HT1080 (cell line): ENCODE data around the gene ANKDD1A. TPM values are rescaled to one million over a fixed set of nuclear protein-coding genes. Genes with fewer than 3 reads are reported as not detected.

Experiments
- DNase-seq: peaks from one replicate; pipeline ENCODE4 v3.0.0-alpha.2; 2015; ENCODE audit warnings: low read depth
- polyA plus RNA-seq, 2 experiments: library from polyadenylated mRNA; depleted of rRNA; stranded (reverse); fragments of >200 nt; gene quantifications; 2 replicates each; pipeline ENCODE4 v1.2.3, GENCODE V29; 2015
- total RNA-seq: library from RNA; depleted of rRNA; stranded (reverse); fragments of >200 nt; shearing (Covaris generic); gene quantifications from 2 replicates; pipeline ENCODE4 v1.2.3, GENCODE V29; 2014; rRNA removed

The ANKDD1A gene
- total RNA-seq = 1.4 and 2.0 TPM in 2 replicates
- 2.9 and 3.7 TPM in 2 replicates for polyA plus RNA-seq (2015; cell fraction: cytosol; rRNA removed)
- 4.0 and 8.4 TPM in 2 replicates for polyA plus RNA-seq (2015; cell fraction: nucleus; rRNA removed)

- peak; percentile 56 for DNase-seq
Observed at GRCh38 chr15:64911311-64912186, at the start of gene ANKDD1A. Gene ANKDD1A, plus strand, starts transcription at chr15:64911902. Its CDS starts 29 bp downstream, at chr15:64911931.

DNA sequence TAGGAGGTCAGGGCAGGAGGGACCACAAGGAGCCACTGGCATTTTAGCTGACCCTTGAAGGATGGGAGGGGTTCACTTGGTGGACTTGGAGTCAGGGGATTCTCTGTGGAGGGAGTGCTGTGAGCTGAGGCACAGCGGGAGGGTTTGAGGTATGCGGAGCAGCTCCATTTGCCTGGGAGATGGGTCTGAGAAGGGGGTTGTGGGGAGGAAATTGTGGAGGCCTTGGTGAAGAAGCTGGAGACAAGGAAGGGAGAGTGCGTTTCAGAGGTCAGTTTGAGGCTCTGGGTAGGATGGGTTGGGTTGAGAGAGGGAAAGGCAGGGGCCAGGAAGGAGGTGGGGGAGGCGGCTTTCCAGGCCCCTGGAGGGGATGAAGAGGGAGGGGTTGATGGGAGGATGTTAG, 49.7 kb upstream of the ANKDD1A start:
- no peak for DNase-seq

- DNase-seq = no peak
Observed at GRCh38 chr15:64862408-64862807, 49.3 kb upstream of the ANKDD1A start.

DNA sequence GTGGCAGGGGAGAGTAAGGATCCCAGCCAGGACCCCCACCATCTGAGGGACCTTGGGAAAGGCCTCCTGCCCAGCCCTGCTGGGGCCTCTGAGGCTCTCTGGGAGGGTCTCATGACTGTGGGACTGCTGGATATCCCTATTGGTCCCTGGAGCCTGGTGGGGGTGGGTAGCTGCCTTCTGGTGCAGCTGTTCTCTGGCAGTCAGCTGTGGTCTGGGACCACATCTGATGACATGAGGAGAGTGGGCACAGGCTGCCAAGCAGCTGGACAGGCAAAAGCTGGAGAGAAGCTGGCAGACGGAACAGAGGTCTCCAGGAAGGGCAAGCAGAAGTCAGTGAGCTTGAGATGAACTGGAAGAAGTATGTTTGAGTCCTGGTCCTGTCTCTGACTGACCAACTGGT, 47.6 kb upstream of the ANKDD1A start:
- no peak for DNase-seq

- DNase-seq = no peak
Observed at GRCh38 chr15:64865126-64865997, 46.3 kb upstream of the ANKDD1A start.

- peak; percentile 54 for DNase-seq
Observed at GRCh38 chr15:64865998-64866520, 45.6 kb upstream of the ANKDD1A start.

DNA sequence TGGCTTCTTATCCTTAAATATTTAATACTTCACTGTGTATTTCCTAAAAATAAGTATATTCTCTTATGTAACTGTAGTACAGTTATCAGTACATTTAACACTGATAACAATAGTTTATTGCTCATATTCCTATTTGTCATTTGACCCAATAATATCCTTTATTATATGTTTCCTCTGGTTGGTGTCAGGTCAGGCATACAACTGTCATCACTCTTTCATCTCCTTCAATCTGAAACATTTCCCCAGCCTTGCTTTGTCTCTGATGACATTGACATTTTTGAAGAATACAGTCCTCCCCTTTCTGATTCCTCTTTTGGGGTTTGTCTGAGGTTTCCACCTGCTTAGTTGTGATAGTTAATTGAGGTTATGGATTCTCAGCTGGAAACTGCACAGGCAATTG, 42.2 kb upstream of the ANKDD1A start:
- no peak for DNase-seq

DNA sequence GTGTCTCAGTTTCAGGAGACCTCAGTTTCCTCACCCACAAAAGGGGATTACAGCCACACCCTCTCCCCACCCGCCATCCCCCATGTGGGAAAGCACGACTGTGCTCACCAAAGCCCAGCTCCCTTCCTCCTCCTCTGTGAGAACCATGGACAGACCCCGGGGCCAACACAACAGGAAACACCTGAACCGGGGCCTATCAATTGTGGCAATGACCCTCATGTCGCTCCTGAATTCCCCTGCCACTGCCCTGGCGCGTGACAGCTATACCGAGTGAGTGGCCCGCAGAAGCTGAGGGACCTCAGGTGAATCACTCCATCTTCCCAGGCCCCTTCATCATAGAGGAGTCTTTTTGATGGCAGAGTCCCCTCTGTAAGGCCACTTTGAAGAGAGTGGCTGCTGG, 41.3 kb upstream of the ANKDD1A start:
- no peak for DNase-seq

- DNase-seq = no peak
Observed at GRCh38 chr15:64875641-64876223, 36.0 kb upstream of the ANKDD1A start.

- no peak for DNase-seq
Observed at GRCh38 chr15:64877435-64877834, 34.3 kb upstream of the ANKDD1A start.

DNA sequence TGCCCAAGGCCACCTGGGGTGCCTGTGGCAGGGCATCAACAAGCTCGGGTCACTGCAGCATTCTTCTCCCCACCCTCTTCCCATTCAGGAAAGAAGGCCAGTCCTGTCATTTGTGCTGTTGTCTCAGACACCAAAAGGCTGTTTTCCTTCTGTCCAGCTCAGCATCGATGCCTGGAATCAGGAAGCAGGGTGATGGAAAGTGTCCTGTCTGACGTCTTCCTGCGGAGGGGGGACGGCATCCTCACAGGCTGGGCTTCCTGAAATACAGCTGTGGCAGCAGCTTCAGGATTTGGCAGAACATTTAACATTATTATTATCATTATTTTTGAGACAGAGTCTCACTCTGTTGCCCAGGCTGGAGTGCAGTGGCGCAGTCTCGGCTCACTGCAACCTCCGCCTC, 33.0 kb upstream of the ANKDD1A start:
- no peak for DNase-seq

- DNase-seq = no peak
Observed at GRCh38 chr15:64883100-64883581, 28.6 kb upstream of the ANKDD1A start.

GRCh38 chr15:64883997-64884511, 27.6 kb upstream of the ANKDD1A start:
- peak; percentile 92 for DNase-seq

DNA sequence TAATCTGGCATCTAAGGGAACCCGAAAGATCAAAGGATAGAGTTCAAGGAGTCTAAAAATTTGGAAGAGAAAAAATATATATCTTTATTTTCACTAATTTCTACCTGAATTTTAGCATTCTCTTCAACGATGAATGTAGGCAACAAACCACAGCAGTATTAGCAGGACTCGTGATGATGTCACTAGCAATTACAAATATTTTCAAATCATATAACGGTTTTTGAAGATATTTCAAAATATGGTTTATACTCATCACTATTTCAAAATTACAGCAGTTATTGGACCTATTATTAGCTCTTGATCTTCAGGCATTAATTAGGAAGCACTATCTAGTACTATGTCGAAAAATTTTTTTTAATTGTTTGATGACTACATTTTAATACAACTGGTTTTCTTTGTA, 27.0 kb upstream of the ANKDD1A start:
- DNase-seq = no peak

DNA sequence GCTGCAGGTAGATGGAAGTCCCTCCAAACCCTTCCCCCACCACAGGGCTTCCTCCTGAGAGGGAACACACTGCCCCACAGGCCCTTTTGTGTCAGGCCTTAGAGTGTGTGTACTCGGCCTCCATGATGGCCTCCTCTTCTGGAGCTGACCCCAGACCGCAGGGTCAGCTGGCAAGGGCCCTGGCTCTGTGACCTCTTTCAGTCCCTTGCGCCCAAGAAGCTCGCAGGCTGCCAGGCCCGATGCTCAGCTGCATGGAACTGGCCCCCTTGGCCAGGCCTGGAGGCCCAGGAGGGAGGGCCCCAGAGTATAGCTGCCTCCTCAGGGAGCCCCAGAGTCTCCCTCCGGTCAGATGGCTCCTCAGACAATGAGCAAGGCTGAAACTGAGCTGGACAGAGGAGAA, 23.4 kb upstream of the ANKDD1A start:
- no peak for DNase-seq

GRCh38 chr15:64891561-64891960, 20.1 kb upstream of the ANKDD1A start:
- DNase-seq = no peak

DNA sequence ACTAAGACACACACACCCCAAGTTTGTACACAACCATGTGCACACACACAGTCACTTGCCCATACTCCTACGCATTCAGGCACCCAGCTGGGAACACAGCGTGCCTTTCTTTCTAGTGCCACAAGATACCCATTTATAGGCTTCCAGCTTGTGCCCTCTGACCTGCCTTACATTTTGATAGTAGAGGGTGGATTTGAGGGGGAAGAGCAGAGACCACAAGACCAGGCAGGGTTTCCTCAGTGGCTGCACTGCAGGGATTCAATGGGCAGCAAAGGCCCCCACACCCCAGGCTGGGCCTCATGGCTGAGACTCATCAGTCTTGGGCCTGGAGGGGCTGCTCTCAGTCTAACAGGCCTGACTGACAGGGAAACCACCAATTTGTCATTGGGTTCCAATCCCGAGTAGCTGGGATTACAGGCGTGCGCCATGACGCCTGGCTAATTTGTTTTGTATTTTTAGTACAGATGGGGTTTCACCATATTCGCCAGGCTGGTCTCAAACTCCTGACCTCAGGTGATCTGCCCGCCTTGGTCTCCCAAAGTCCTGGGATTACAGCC, 18.8 kb upstream of the ANKDD1A start:
- no peak for DNase-seq

DNA sequence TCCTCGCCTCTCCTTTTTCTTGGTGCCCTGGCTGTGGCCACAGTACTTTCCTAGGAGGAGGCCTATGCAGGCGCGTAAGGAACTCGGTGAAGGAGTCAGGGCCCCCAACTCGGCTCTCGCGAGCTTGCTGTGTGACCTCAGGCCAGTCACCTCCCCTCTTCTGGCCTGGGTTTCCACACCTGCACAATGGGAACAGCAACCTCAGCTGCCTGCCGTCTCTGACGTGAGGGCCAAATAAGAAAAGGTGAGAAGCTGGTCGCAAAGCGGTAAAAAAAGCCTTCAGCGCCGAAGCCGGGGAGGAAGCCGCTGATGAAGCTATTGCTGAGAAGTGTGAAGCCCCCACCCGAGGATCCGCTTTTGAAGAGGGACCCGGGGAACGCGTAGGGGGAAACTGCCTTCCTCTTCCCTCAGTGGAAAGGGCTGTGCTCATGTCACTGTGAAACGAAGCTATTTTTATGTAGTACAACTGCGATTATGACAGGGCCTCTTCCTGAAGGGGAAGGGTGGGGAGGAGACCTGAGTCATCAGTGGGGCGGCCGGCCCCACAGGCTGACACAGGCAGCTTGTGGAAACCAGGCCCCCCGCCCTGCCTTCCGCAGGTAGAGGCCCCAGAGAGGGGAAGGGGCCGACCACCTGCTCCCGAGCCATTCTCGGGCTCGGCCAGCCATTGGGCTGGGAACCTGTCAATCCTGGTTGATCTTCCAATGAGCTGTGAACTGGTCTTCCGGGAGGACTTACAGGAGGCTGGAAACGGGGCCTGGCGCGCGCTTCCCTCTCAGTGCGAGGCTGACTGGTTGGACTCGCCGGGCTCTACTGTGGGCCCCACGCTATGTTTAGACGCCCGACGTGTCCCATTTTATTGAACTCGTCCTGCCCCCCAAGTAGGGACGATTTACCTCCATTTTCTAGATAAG, 18.0 kb upstream of the ANKDD1A start:
- DNase-seq = peak; percentile 77

- no peak for DNase-seq
Observed at GRCh38 chr15:64894395-64895056, 17.2 kb upstream of the ANKDD1A start.
